A673 (cell line): ENCODE results near the gene FAM47E. TPM values are rescaled to one million over a fixed set of nuclear protein-coding genes. Genes with fewer than 3 reads are reported as not detected.

ENCODE experiments used
- BruUV-seq: library from RNA; stranded (reverse); fragments of 400-500 nt; replicated peaks from 2 replicates; lab custom pipeline; 2021; lab: Mats Ljungman, UMichigan
- CTCF ChIA-PET: fragments of 300-600 bp; sonication (Branson Sonifier 250); formaldehyde crosslinking; loops from one replicate; lab custom pipeline; 2022; ENCODE audit warnings: antibody characterized with exemption; lab: Charles Lee
- POLR2A ChIA-PET: fragments of 300-600 bp; sonication (Branson Sonifier 250); formaldehyde crosslinking; loops from one replicate; lab custom pipeline; 2022; ENCODE audit warnings: antibody characterized with exemption; ENCODE audit not compliant: low non-redundant PET; lab: Charles Lee
- DNase-seq: peaks from one replicate; pipeline ENCODE4 v3.0.0-alpha.2; 2015; ENCODE audit warnings: low spot score
- H3K27ac ChIP-seq: fragments of 200-600 bp; sonication (generic); 2 replicates; pipeline ENCODE4 v1.5.1; 2016; ENCODE audit warnings: mixed run types, low read depth, mild to moderate bottlenecking, mixed read lengths, antibody characterized with exemption, low read length; ENCODE audit not compliant: poor library complexity, severe bottlenecking
- H3K27me3 ChIP-seq: fragments of 200-600 bp; sonication (generic); replicated peaks from 2 replicates; pipeline ENCODE4 v1.6.1; 2017; ENCODE audit warnings: mixed run types, low read depth, mild to moderate bottlenecking, mixed read lengths, antibody characterized with exemption, low read length; ENCODE audit not compliant: insufficient read depth, poor library complexity
- H3K36me3 ChIP-seq: fragments of 200-600 bp; sonication (generic); 2 replicates; pipeline ENCODE4 v1.6.1; 2016; ENCODE audit warnings: mixed run types, mild to moderate bottlenecking, mixed read lengths, antibody characterized with exemption, low read length; ENCODE audit not compliant: insufficient read depth, poor library complexity, severe bottlenecking
- H3K4me1 ChIP-seq: fragments of 200-600 bp; sonication (generic); 2 replicates; pipeline ENCODE4 v1.6.1; 2017; ENCODE audit warnings: mixed run types, mild to moderate bottlenecking, mixed read lengths, antibody characterized with exemption, low read length; ENCODE audit not compliant: insufficient read depth, poor library complexity, severe bottlenecking
- H3K4me3 ChIP-seq: fragments of 200-600 bp; sonication (generic); 2 replicates; pipeline ENCODE4 v1.5.1; 2016; ENCODE audit warnings: low read depth, mixed run types, mild to moderate bottlenecking, mixed read lengths, low read length; ENCODE audit not compliant: poor library complexity, severe bottlenecking
- H3K9me3 ChIP-seq: fragments of 200-600 bp; sonication (generic); 2 replicates; pipeline ENCODE4 v1.6.1; 2016; ENCODE audit warnings: mixed run types, low read depth, mild to moderate bottlenecking, mixed read lengths, antibody characterized with exemption, low read length; ENCODE audit not compliant: poor library complexity, severe bottlenecking
- EZH2 ChIP-seq: fragments of 200-600 bp; sonication (generic); IDR thresholded peaks from 2 replicates; pipeline ENCODE4 v1.6.1; 2017; ENCODE audit warnings: borderline replicate concordance, low read depth, mild to moderate bottlenecking, mixed read lengths, antibody characterized with exemption, low read length; ENCODE audit not compliant: poor library complexity, severe bottlenecking
- intact Hi-C: fragments of 100-400 bp; cut with micrococcal nuclease; formaldehyde crosslinking; loops from one replicate; pipeline ENCODE4 v1.10.0; 2022; ENCODE audit not compliant: unreplicated experiment
- total RNA-seq: library from RNA; stranded (reverse); gene quantifications from 2 replicates; pipeline ENCODE4 v1.2.3, GENCODE V29; 2021
- TF ChIP-seq, protein P1 (sequence below): fragments of 300-800, 200-600 bp; sonication (generic); conservative IDR thresholded peaks from 2 replicates; pipeline ENCODE4 v1.5.1; 2017; ENCODE audit warnings: low read depth, mild to moderate bottlenecking, antibody characterized with exemption, low read length, moderate library complexity, mixed read lengths

Gene FAM47E
- total RNA-seq, 1 experiment from 2014 or later = 0.21 TPM

DNA sequence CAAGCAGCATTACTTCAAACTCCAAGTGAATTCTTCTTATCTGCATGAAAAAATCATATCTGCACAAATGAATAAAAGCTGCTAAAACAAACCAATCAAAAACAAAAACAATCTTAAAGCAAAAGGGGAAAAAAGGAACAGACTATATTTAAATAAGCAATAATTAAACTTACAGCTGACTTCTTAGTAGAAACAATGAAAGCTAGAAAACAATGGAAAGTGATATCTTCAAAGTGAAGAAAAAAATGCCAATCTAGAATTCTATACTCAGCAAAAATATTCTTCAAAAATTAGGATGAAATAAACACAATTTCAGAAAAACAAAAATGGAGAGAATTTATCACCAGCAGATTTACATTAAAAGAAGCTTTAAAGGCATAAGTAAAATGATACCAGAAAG lies 75.0 kb downstream of the FAM47E start:
- Histone ChIP-seq H3K4me3 (no peak overlapping the region), H3K27ac (no peak overlapping the region), H3K27me3 (no peaks in the 10 kb centered on the region), H3K36me3 (no peaks in the 10 kb centered on the region), H3K4me1 (no peaks in the 10 kb centered on the region), H3K9me3 (peaks cover 3% of the 10 kb centered on the region)
- BruUV-seq = no TSS peak
- intact Hi-C loops = no loop called here
- POLR2A ChIA-PET = no interaction called here
- CTCF ChIA-PET = no interaction called here
- DNase-seq = no peak
- TF ChIP-seq, protein P1, sequence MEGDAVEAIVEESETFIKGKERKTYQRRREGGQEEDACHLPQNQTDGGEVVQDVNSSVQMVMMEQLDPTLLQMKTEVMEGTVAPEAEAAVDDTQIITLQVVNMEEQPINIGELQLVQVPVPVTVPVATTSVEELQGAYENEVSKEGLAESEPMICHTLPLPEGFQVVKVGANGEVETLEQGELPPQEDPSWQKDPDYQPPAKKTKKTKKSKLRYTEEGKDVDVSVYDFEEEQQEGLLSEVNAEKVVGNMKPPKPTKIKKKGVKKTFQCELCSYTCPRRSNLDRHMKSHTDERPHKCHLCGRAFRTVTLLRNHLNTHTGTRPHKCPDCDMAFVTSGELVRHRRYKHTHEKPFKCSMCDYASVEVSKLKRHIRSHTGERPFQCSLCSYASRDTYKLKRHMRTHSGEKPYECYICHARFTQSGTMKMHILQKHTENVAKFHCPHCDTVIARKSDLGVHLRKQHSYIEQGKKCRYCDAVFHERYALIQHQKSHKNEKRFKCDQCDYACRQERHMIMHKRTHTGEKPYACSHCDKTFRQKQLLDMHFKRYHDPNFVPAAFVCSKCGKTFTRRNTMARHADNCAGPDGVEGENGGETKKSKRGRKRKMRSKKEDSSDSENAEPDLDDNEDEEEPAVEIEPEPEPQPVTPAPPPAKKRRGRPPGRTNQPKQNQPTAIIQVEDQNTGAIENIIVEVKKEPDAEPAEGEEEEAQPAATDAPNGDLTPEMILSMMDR = no peak
- TF ChIP-seq EZH2 = no peak

Other genes with a start within 250 kb of the FAM47E start
- not detected in 2 replicates for gene CXCL9, start 244.2 kb upstream of the FAM47E start, total RNA-seq
- 0.79 and 1.0 TPM in 2 replicates for gene CXCL10, start 228.2 kb upstream of the FAM47E start, total RNA-seq
- gene CXCL11, start 215.7 kb upstream of the FAM47E start, total RNA-seq = 0.30 and 0.50 TPM in 2 replicates
- gene ART3, start 177.0 kb upstream of the FAM47E start, total RNA-seq = not detected in 2 replicates
- gene NUP54, start 103.3 kb upstream of the FAM47E start, total RNA-seq = 43.3 and 45.9 TPM in 2 replicates
- gene SCARB2, start 37.9 kb upstream of the FAM47E start, total RNA-seq = 27.0 and 27.9 TPM in 2 replicates
- not detected in 2 replicates for gene STBD1, start 55.0 kb downstream of the FAM47E start, total RNA-seq
- not detected in 2 replicates for gene CCDC158, start 169.4 kb downstream of the FAM47E start, total RNA-seq
- 9.3 and 10.6 TPM in 2 replicates for gene SHROOM3, start 183.5 kb downstream of the FAM47E start, total RNA-seq